PFSK-1 (cell line): Measurements from ENCODE around the gene ACTL7B.

Experiments used
- FOXP2 ChIP-seq: optimal IDR thresholded peaks from 2 replicates; pipeline ENCODE3; 2011; ENCODE audit warnings: borderline replicate concordance, control low read depth, inconsistent platforms; ENCODE audit not compliant: insufficient read depth; ENCODE audit errors: extremely low read length, extremely low read depth
- SIN3A ChIP-seq: IDR thresholded peaks from 2 replicates; pipeline ENCODE4 v1.6.1; 2012; ENCODE audit warnings: mild to moderate bottlenecking, low read length, moderate library complexity, borderline replicate concordance; ENCODE audit not compliant: insufficient read depth
- TAF1 ChIP-seq: IDR thresholded peaks from 2 replicates; pipeline ENCODE4 v1.6.1; 2012; ENCODE audit warnings: low read length, control low read depth, borderline replicate concordance; ENCODE audit not compliant: insufficient read depth
- TF ChIP-seq, protein P1 (sequence below), 2 experiments: IDR thresholded peaks; 2 replicates each; pipeline versions ENCODE4 v1.6.1 to v1.8.0; 2011 to 2012; ENCODE audit warnings: low read depth in 2 of 2, low read length in 2 of 2, control low read depth in 1 of 2, inconsistent platforms in 1 of 2, mild to moderate bottlenecking in 1 of 2, moderate library complexity in 1 of 2; ENCODE audit not compliant: insufficient read depth in 1 of 2

DNA sequence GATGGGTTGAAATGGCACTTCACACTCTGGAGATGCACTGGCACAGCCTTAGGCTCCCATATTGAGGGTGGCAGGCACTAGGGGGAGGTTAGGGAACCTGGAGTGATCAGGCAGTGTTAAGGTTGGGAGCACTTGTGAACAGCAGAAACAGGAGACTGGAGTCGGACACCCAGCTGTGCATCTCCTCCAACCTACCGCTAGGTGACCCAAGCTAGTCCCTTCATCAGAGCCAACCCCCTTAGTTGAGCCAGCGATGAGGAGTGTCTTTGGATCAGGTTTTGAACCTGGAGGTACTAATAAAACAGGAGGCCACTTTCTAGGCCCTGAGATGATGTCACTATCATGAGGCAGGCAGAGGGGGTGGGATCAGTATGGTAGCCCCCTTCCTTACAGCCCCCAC, 1.7 kb downstream of the ACTL7B start:
- TF ChIP-seq TAF1: no peak
- TF ChIP-seq FOXP2: no peak
- TF ChIP-seq SIN3A: no peak
- TF ChIP-seq, protein P1, sequence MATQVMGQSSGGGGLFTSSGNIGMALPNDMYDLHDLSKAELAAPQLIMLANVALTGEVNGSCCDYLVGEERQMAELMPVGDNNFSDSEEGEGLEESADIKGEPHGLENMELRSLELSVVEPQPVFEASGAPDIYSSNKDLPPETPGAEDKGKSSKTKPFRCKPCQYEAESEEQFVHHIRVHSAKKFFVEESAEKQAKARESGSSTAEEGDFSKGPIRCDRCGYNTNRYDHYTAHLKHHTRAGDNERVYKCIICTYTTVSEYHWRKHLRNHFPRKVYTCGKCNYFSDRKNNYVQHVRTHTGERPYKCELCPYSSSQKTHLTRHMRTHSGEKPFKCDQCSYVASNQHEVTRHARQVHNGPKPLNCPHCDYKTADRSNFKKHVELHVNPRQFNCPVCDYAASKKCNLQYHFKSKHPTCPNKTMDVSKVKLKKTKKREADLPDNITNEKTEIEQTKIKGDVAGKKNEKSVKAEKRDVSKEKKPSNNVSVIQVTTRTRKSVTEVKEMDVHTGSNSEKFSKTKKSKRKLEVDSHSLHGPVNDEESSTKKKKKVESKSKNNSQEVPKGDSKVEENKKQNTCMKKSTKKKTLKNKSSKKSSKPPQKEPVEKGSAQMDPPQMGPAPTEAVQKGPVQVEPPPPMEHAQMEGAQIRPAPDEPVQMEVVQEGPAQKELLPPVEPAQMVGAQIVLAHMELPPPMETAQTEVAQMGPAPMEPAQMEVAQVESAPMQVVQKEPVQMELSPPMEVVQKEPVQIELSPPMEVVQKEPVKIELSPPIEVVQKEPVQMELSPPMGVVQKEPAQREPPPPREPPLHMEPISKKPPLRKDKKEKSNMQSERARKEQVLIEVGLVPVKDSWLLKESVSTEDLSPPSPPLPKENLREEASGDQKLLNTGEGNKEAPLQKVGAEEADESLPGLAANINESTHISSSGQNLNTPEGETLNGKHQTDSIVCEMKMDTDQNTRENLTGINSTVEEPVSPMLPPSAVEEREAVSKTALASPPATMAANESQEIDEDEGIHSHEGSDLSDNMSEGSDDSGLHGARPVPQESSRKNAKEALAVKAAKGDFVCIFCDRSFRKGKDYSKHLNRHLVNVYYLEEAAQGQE (IDR thresholded peaks at IDR 0.05; ENCODE audit: insufficient read depth in 1 of 2, low read depth in 2 of 2, low read length in 2 of 2): no peak
